Measurements from ENCODE around the gene MEGF6.
"Not testable (repeated sequence)": the region's sequence is repeated elsewhere in the genome, so short reads cannot be mapped to it uniquely, and the experiment has no call there.

The MEGF6 gene

GRCh38 chr1:3588395-3588794 is 22.9 kb downstream of the MEGF6 start:
- peak overlapping the region; percentile 52 for H3K27ac ChIP-seq

GRCh38 chr1:3586986-3587759 is 24.1 kb downstream of the MEGF6 start:
- H3K27ac ChIP-seq: peak overlapping the region; percentile 80
- peak; percentile 24; the same call in 1 of the 2 replicates for TF ChIP-seq CTCF (IDR thresholded peaks at IDR 0.05)
- no peak for TF ChIP-seq ZFX (IDR thresholded peaks at IDR 0.05; ENCODE audit: borderline replicate concordance)

More at GRCh38 chr1:3588395-3588794, 22.9 kb downstream of the MEGF6 start:
- TF ChIP-seq ZFX (IDR thresholded peaks at IDR 0.05; ENCODE audit: borderline replicate concordance) (no peak), CTCF (IDR thresholded peaks at IDR 0.05) (no peak)

- TF ChIP-seq CTCF (IDR thresholded peaks at IDR 0.05) (no peak), ZFX (IDR thresholded peaks at IDR 0.05; ENCODE audit: borderline replicate concordance) (no peak)
- H3K27ac ChIP-seq: no peak overlapping the region
These were observed 25.3 kb downstream of the MEGF6 start for GRCh38 chr1:3585940-3586568.

- not testable (repeated sequence) for H3K27ac ChIP-seq
These were observed 25.9 kb downstream of the MEGF6 start for GRCh38 chr1:3585353-3585868.

GRCh38 chr1:3584915-3585314 is 26.4 kb downstream of the MEGF6 start:
- H3K27ac ChIP-seq: no peak overlapping the region
- TF ChIP-seq CTCF (IDR thresholded peaks at IDR 0.05) (no peak), ZFX (IDR thresholded peaks at IDR 0.05; ENCODE audit: borderline replicate concordance) (no peak)

- not testable (repeated sequence) for H3K27ac ChIP-seq
These were observed 27.6 kb downstream of the MEGF6 start for GRCh38 chr1:3583751-3584150.

- H3K27ac ChIP-seq: no peak overlapping the region
- TF ChIP-seq CTCF (IDR thresholded peaks at IDR 0.05) (no peak), ZFX (IDR thresholded peaks at IDR 0.05; ENCODE audit: borderline replicate concordance) (no peak)
These were observed 29.8 kb downstream of the MEGF6 start for GRCh38 chr1:3581296-3582036.

GRCh38 chr1:3580231-3580630 is 31.1 kb downstream of the MEGF6 start:
- TF ChIP-seq ZFX (IDR thresholded peaks at IDR 0.05; ENCODE audit: borderline replicate concordance): no peak
- no peak for TF ChIP-seq CTCF (IDR thresholded peaks at IDR 0.05)

More at GRCh38 chr1:3580231-3580630, 31.1 kb downstream of the MEGF6 start:
- H3K27ac ChIP-seq: no peak overlapping the region
